KOPT-K1 (cell line): ENCODE data around the gene GRB10.

Experiments used
- H3K27ac ChIP-seq: fragments of 200-600 bp; sonication (generic); 2 replicates; pipeline ENCODE4 v1.5.1; 2016; ENCODE audit warnings: antibody characterized with exemption, mild to moderate bottlenecking, low read depth, low read length; ENCODE audit not compliant: poor library complexity, severe bottlenecking
- H3K36me3 ChIP-seq: fragments of 200-600 bp; sonication (generic); 2 replicates; pipeline ENCODE4 v1.5.1; 2017; ENCODE audit warnings: antibody characterized with exemption, mild to moderate bottlenecking, low read length, moderate library complexity; ENCODE audit not compliant: insufficient read depth
- H3K9me3 ChIP-seq: fragments of 200-600 bp; sonication (generic); 2 replicates; pipeline ENCODE4 v1.5.1; 2017; ENCODE audit warnings: antibody characterized with exemption, low read length, mild to moderate bottlenecking; ENCODE audit not compliant: insufficient read depth, poor library complexity, severe bottlenecking

GRB10 gene

DNA sequence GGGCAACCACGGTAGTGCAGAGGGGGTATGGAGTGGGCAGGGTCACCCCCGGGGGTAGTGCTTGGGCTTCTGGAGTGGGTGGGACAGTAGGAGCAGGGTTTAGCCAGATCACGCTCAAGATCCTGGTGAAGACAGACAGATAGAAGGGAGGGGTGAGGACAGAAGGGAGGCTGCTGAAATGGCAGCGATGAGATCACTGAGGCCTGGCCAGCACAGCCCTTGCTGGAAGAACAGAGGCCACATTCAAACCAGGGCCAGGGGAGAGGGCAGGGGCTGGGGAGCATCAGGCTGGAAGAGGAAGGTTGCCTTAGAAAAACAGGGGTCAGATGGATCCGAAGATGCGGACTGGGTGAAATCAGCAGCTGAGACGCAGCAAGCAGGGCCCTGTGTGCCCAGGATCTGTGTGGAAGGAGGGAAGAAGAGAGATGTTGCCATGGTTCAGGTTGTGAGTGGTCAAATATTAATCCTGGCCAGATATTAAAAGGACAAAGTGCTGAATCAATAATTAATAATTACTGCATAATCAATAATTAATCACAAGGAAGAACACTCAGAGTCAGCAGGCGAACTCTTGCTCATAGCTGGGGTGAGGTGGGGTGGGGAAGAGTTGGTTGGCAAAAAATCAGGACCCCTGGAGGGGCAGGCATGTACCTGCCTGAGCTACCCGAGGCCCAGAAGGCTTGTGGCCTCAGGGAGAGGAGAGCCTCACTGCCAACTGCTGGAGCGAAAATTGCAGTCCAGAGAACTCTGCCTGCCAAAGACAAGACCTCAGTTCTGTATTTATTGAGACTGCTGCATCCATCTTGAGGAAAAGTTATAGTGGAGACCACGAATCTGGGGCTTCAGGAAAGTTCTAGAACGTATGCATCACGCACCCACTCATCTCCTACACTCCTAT is 105.7 kb downstream of the GRB10 start:
- H3K36me3 ChIP-seq, result no peaks in the 10 kb centered on the region
- no peaks in the 10 kb centered on the region for H3K9me3 ChIP-seq
- no peak overlapping the region for H3K27ac ChIP-seq

DNA sequence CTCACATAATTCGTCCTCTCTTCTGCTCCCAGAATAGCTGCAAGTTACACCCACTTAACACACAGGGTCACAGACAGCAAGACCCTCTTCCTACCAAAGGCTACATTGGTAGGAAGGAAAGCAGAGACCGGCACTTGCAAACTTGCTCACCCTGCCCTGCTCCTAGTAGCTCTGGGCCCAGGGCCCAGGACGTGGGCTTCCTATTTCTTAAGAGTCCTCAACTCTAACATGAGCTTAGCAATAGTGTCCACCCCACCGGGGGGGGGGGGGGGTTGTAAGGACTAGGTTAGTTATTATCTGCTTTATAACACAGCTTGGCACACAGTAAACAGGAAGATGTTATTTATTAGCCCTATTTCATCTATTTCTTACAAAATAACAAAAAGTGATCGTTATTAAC is 106.6 kb downstream of the GRB10 start:
- H3K36me3 ChIP-seq, result no peaks in the 10 kb centered on the region

DNA sequence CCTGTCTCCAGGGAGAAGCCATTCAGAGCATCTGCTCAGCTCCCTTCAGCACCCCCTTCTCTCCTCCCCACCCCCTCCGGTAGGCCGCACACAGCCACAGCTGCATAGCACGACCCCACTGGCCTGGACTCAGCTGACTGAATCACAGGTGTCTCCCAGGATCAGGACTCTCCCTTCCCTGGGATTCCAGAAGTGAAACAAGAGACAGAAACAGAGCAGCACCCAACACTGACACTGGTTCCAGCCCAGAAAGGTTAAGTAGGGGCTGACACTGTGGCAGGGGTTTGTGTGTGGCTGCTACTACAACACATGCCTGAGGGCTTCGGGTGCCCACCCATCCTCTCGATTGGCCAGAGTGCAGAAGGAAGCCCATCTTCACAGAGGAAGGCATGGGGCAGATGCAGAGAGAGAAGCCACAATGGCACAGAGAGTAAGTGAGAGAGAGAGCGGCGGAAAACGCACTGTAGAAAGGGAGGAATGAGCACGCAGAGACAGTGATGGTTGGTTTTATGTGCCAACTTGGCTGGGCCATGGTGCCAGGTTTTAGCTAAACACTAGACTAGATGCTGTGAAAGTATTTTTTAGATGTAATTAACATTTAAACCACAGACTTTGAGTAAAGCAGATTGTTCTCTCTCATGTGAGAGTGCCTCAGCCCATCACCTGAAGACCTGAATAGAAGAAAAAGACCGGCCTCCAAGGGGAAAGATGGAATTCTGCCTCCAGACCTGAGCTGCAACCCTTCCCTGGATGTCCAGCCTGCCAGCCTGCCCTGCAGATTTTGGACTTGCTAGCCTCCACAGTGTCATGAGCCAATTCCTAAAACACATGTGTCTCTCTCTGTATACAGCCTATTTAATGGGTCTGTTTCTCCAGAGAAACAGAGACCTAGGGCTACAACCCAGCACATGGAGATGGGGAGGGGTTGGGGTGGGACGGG is 107.5 kb downstream of the GRB10 start:
- H3K27ac ChIP-seq, result no peak overlapping the region
- no peaks in the 10 kb centered on the region for H3K9me3 ChIP-seq
- H3K36me3 ChIP-seq, result no peaks in the 10 kb centered on the region

More for the DNA sequence above, 106.6 kb downstream of the GRB10 start:
- no peak overlapping the region for H3K27ac ChIP-seq
- no peaks in the 10 kb centered on the region for H3K9me3 ChIP-seq

DNA sequence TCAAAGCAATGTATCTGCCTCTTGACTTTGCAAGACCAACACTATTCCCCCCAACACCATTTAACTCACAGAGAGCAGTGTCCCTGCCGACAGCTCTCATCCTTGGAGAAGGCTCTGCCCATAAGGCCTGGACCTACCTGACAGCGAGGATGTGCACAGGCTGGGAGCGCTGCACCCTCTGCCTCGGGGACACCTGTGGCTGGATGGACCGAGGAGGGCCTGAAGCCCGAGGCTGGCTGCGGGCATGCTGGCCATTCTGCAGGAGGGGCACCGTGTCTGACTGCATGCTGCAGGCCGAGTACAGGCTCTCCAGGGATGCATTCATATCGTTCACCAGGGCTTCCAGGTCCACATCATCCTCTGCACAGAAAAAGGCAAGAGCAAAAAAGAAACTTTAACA is 108.4 kb downstream of the GRB10 start:
- H3K36me3 ChIP-seq, result no peaks in the 10 kb centered on the region
- H3K9me3 ChIP-seq, result no peaks in the 10 kb centered on the region
- H3K27ac ChIP-seq, result no peak overlapping the region

DNA sequence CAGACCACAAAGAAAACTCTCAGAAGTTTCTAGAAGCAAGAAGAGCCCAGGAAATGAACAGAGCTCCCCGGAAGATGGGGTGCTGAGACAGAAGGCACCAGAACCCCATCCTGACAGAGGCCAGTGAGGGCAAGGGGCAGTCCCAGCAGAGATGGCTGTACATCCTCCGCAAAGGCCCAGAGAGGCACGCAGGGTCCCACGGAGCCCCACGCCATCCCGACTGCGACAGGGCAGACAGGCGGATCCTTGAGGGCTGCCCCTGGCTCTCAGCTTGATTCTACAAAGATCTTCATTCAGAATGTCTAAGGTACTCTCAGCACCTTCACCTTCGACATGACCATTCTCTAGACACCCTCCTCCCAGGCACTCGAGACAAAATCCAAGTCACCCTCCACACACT is 109.6 kb downstream of the GRB10 start:
- H3K36me3 ChIP-seq, result no peaks in the 10 kb centered on the region
- no peak overlapping the region for H3K27ac ChIP-seq

DNA sequence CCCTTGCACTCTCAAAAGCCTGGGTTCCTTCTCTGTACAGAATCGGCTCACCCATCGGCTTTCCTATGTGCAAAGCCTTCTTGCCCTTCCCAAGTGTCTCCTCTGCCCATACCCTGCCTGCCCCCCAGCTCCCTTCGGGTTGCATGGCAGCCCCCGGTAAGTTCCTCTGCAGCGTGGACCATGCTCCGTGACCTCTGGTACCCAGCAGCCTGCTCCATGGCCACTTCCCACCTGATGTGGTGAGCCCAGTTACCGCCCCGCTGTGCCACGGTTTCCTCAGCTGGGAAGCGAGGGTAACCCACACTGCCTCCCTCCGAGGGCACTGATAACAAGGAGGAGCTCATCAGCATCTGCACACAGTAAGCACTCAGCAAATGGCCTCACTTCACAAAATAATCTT is 110.7 kb downstream of the GRB10 start:
- no peak overlapping the region for H3K27ac ChIP-seq
- H3K36me3 ChIP-seq, result no peaks in the 10 kb centered on the region
- no peaks in the 10 kb centered on the region for H3K9me3 ChIP-seq

More for the DNA sequence above, 109.6 kb downstream of the GRB10 start:
- H3K9me3 ChIP-seq, result no peaks in the 10 kb centered on the region

DNA sequence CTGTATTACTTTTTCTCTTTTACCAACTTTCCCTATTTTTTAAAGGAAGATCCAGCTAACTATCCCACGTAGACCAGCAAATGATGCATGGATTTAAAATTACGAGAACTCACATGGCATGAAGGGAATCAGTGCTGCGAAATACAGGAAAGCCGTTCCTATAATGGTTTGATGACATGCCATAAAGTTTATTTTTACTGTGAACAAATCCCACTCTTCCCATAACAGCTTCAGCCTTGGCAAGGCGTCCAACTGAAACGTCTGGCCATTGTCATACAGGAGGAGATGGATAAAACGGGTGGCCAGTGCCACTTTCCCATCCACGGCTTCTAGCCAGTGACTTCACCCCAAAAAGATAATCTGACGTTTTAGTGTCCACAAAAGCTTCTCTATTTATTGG is 111.3 kb downstream of the GRB10 start:
- Histone ChIP-seq H3K36me3 (no peaks in the 10 kb centered on the region), H3K9me3 (no peaks in the 10 kb centered on the region), H3K27ac (no peak overlapping the region)

DNA sequence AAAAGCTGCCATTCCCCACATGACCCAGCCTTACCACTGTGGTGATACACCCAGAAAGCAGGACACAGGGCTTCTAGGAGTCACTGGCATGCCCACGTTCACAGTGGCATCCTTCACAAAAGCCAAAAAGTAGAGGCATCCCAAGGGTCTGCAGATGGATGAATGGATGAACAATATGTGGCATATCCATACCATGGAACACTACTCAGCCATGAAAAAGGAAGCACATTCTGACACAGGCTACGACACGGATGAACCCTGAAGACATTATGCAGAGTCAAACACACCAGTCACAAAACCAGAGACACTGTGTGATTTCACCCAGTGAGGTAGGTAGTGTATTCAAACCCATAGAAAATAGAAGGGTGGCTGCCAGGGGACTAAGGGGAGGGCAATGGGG is 112.8 kb downstream of the GRB10 start:
- Histone ChIP-seq H3K27ac (no peak overlapping the region), H3K36me3 (no peaks in the 10 kb centered on the region), H3K9me3 (no peaks in the 10 kb centered on the region)

DNA sequence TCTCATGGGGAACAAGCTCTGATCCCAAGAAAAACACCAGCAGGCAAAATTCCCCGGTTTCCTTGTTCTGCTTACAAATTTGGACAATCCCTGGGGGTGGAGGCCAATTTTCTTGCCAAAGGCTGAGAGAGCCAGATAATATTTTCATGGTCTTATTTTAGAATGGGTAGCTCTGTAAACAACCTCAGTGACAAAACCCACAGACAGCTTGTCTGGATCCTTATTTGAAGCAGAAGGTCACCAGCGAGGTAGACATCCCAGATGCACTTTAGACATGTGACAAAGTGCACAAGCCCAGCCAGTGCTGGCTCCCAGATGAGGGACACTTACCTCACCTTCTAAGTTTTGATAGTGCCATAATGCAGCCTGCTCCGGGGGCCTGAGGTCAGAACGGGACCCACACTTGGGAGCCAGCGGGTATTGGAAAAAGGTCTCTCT is 114.9 kb downstream of the GRB10 start:
- no peak overlapping the region for H3K27ac ChIP-seq
- no peaks in the 10 kb centered on the region for H3K9me3 ChIP-seq
- H3K36me3 ChIP-seq, result no peaks in the 10 kb centered on the region

DNA sequence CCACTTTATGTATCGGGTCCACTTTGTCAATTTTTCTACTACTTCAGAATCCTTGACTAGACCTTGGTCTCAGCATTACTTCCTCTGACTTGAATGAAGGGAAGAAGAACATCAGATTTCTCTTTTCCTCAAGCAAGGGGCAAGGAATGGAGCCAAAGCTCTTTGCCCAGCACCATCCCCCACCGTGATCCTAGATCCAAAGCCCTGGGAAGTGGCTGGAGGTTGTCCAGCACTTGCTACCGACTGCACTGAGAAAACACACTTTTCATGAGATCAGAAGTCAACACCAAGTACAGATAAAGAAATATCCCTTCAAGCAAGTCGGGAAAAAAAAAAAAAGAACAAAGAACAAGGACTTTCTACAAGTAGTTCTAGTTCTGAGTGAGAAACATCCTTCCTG is 115.4 kb downstream of the GRB10 start:
- Histone ChIP-seq H3K36me3 (no peaks in the 10 kb centered on the region), H3K27ac (no peak overlapping the region), H3K9me3 (no peaks in the 10 kb centered on the region)

DNA sequence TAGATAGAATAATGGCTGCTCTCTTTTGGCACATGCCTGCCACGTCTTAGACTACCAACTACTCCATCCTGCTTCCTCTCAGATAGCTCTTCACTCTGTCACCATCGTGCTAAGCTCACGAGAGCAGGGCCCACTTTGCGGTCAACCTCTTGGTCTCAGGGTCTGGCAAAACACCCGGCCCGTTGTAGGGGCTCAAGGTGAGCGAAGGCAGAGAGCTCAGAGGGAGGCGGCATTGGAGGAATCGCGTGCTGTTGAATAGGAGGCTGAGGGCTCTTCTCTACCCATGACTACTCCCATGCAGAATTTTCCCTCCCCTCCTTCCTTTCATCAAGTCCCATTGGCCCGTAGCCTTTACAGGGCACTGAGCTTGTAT is 116.6 kb downstream of the GRB10 start:
- Histone ChIP-seq H3K36me3 (no peaks in the 10 kb centered on the region), H3K9me3 (no peaks in the 10 kb centered on the region), H3K27ac (no peak overlapping the region)

DNA sequence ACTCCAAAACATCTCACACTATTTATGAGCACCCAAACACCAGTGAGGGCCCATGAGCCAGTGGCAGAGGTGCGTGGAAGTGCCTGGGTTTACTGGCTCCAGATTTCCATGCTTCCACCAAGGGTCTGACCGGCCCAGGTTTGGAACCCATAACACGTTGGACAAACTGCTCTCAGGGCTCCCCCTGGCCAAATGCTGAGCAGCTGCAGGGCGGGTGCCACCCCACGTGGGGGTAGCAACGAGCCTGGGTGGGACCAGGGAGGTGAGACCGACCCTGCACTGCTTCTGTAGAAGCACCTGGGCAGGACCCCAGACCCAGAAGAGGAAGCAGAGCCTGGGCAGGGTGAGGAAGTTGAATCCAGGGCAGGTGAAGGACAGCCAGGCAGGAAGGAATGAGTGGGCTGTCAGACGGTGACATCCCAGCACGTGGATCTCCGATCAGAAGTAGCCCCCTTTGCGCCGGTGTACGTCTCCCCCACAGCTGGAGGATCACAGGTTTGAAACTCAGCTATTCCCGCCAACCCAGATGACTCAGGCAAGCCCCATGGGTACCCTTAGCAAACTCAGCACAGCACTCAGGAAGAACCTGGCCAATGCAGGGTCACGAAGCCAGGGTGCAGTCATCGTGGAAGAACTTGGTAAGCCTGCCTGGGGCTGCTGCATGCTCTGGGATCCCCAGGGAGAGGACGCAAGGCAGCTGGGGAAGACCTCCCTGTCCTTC is 117.1 kb downstream of the GRB10 start:
- Histone ChIP-seq H3K27ac (no peak overlapping the region), H3K9me3 (no peaks in the 10 kb centered on the region), H3K36me3 (no peaks in the 10 kb centered on the region)

DNA sequence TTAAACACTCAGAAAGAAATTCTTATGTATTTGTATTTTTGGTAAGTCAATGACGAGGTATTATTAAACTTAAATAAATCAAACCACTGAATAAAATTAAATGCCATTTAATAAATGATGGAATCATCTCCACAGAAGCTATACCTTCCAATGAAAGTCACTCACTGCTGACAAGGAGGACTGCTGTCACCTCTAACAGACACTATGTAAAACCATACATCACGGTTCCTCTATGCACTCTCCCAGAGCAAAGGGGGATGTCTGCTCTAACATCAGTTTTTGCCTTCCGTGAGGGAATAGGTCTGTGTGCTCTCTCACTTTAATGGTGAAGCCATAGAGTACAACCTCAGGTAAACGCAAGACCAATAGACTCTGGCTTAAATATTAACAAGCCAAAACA is 117.8 kb downstream of the GRB10 start:
- Histone ChIP-seq H3K9me3 (no peaks in the 10 kb centered on the region), H3K36me3 (no peaks in the 10 kb centered on the region), H3K27ac (no peak overlapping the region)

DNA sequence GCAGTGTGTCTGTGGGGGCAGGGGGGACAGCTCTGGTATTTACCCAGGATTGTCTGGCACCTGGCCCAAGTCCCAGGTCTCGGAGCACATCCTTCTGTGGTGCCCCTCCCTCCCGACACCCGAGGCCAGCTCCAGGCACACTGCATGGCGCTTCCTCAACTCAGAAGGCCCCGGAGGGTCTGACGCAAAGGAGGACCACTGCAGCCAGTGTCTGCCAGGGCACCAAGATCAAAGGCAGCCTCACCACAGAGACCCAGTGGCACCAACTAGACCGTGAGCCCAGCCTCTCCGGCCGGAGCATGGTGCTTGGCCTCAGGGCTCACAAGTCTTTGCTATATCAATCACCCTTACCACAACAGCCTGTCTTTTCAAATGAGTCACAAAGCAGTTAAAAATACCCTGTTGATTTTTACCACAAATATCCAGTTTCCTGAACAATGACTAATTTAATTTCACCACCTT is 118.2 kb downstream of the GRB10 start:
- Histone ChIP-seq H3K9me3 (no peaks in the 10 kb centered on the region), H3K27ac (no peak overlapping the region), H3K36me3 (no peaks in the 10 kb centered on the region)
